GM18502 (cell line): ENCODE results near the gene SLC25A21.
"Not testable (repeated sequence)": the region's sequence is repeated elsewhere in the genome, so short reads cannot be mapped to it uniquely, and the experiment has no call there.

Experiments
- ATAC-seq: cut with Tn5 transposase; IDR thresholded peaks from one replicate; pipeline ENCODE4 v1.9.1; 2021; ENCODE audit warnings: mild to moderate bottlenecking; ENCODE audit not compliant: unreplicated experiment, poor library complexity

Gene SLC25A21

DNA sequence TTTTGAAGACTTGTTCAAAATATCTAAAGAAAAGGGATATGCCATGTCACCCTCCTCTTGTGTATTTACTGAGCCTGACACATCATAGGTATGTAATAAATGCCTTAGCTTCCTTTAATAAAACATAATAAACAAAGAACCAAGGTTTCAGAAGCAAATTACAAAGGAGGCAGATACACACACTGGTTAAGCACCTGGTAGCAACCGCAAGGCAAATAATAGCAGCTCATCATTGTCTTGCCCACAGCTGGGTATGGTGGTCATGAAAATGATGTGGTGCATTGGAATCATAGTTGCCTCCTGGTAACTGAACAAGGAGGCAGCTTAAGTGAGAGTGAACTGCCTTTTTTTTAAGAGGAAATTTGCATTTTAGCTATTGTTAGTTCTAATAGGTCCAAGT lies 471.8 kb downstream of the SLC25A21 start:
- ATAC-seq, result no peak

DNA sequence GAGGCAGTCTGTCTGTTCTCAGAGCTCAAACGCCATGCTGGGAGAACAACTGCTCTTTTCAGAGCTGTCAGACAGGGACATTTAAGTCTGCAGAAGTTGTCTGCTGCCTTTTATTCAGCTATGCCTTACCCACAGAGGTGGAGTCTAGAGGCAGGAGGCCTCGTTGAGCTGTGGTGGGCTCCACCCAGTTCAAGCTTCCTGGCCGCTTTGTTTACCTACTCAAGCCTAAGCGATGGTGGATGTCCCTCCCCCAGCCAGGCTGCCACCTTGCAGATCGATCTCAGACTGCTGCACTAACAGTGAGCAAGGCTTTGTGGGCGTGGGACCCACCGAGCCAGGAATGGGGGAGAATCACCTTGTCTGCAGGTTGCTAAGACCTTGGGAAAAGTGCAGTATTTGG lies 473.0 kb downstream of the SLC25A21 start:
- ATAC-seq, result not testable (repeated sequence)

DNA sequence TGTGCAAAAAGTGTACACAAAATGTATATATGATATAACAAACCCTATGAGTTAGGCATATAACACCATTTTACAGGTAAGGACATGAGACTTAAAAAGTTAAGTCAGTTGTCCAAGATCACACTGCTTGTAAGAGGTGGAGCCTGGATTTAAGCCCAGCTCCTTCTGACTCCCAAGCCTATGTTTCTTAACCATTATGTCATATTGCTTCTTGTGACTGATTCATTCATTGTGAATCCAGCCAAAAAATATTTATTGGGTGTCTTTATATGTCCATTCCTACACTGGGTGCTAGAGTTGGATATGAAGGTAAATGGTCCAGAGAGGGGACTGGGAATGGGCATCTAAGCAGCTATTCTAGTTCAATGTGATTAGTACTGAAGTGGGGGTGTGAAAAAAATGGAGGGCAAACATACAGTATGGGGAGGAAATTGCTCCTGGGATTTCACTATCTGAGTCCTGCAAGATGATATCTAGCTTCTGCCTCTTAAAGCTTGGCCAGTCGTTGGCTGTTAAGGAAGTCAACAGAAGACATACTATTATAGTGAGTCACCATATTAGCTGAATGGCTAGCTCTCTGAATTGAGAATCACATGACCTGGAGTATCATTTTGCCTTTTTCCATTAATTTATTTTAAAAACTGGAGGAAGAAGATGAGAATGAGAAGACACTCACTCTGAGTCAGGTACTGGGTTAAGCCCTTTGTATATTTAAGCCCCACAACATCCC lies 481.9 kb downstream of the SLC25A21 start:
- no peak for ATAC-seq

DNA sequence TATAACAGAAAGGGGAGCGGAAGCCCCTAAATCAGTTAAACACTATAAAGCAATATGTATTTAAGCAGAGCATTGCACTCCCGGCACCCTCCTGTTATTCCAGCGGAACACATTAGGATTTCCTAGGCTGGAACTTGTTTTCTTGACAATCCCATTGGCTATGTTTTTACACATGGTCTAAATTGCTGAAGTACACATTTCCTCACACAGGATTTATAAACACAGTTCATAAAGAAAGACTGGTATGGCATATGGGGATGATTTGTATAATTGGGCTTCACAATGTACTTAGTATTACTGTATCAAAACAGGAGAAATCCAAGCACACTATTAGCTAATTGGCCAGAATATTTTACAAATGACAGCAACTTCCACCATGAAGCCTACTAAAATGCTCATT lies 487.5 kb downstream of the SLC25A21 start:
- ATAC-seq, result no peak

DNA sequence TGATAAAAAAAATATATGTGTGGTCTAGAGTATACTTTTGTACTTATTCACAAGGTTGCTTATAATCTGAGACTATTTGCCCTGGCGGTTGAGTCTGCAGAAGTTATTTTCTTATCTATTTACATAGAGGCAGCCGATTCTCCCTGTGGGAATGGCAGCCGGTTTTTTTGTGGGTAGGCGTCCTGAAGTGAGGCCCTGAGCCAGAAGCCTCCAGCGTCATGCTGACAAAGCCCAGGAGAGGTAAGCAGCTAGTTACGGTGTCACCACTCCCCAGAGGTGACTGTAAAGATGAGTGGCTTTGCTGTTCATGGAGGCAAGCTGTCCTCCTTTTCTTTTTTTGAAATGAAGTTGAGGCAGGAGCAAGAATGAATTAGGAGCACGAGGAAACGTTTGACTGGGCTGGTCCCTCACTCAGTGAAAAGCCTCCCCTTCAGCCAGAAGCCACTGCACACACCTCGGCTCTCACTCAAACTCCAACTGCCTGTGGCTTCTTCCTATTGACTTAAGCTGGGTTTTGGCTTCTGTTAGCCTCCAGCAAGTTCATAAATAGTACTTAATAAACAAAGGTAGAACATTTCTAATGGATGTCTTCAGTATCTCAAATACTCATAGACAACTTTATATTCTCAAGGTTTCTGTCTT lies 489.2 kb downstream of the SLC25A21 start:
- ATAC-seq, result no peak

DNA sequence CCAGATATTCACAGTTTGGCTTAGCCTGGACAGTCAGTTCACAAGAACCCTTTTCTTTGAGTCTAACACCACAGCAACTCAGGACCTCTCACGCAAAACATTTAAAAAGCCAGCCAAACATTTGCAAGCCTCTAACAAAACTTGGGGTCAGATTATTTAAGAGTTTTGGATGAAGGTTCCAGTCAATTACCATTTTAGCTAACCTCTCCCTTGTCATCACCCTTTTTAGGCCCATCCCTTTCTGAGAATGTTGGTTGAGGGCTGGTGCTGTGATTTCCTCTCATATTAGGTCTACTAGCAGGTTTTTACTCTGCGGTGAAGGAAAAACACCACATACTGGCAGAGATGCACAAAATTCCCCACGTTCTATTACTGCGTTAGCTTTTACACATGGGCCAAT lies 490.1 kb downstream of the SLC25A21 start:
- no peak for ATAC-seq

DNA sequence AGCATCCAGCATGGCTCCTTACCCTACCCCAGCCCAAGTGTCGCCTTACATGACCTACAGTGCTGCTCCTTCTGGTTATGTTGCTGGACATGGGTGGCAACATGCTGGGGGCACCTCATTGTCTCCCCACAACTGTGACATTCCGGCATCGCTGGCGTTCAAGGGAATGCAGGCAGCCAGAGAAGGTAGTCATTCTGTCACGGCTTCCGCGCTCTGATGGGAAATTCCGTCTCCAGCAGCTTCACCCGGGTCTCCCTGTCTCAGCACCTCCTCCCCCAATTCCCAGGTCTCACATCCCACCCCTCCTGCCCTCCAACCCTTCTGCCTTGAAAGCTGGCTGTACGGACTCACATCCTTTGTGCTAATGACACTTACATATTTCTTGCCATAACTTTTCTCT lies 496.2 kb downstream of the SLC25A21 start:
- no peak for ATAC-seq

DNA sequence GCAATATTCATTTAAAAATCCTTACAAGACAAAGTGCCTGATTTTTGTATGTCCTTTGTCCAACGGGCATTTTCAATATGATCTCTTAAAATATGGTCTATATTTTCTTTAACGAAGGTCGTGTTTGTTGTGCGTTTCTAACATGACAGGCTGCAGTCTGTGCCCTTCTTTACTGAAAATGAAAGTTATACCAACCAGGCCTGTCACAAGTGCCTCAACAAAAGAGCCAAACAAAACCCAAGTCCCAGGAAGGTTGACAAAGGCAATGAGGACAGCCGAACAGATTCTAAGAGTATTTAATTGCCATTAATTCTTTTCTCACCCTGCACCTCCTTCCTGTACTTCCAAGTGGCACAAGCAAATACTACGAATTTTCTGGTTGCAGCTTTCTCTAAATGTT lies 496.8 kb downstream of the SLC25A21 start:
- no peak for ATAC-seq

DNA sequence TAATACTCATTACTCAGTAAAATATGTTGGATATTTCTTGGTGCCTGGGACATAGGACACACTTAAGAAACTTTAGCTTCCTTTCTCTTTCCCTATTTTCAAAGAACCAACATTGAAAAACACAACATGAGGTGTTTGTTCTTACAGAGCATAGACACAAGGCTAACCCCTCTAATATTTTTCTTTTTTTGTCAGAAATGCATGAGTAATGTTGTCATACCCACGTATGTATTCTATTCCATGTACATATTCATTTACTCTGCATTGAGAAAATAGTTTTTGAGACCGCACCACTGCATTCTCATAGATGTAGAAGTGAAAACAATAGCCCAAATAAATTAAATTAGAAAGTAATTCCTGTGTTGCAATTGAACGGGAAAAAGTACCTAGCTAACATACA lies 497.7 kb downstream of the SLC25A21 start:
- no peak for ATAC-seq

DNA sequence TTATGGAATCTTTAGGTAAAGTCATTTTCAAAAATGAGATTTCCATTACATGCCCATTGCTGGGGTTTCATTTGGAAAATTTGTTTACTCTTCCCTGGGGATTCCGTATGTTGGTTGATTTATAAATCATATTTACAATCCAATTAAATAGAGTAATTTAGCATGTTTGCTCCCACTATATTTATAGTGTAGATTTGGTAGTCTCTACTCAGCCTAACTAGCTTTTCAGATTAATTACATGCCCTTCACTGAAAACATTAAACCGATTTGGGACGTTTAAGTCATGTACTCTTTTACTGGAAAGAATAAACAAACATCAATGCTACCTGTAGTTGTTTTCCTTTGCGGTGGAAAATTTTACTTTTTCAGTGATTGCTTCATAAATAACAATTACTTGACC lies 500.3 kb downstream of the SLC25A21 start:
- ATAC-seq, result no peak

DNA sequence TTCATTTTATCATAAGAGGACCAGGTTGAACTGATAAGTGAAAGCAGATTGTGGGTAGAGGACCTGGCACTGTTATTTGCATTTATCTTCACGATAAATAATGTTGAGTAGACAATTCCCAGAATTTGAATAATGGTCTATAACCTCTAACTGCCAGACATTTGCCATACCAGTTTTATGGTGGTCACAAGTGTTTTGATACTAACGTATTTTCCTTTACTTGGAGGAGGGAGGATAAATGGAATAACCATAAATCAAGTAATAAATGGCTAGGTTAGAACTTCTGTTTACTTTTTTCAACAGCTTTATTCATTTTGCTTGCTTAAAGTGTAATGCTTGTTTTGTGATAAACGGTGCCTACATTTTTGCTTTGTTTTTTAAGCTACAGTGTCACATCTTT lies 501.3 kb downstream of the SLC25A21 start:
- ATAC-seq, result no peak

DNA sequence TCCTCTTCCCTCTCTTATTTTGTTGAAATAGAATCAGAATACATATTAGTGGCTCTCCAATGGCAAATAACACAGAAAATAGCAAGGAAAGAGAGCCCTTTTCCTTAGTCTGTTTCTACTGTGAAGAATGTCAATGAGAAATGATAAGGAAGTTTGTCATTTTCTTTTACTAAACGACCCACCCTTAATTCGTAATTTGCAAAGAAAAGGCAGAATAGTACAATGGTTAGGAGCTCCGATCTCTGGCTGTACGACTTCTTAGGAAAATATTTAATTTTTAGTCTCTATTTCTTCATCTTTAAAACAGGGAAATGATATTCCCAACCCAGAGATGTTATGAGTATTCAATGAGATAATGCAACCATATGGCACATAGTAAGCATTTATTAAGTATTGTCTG lies 504.7 kb downstream of the SLC25A21 start:
- ATAC-seq, result no peak

DNA sequence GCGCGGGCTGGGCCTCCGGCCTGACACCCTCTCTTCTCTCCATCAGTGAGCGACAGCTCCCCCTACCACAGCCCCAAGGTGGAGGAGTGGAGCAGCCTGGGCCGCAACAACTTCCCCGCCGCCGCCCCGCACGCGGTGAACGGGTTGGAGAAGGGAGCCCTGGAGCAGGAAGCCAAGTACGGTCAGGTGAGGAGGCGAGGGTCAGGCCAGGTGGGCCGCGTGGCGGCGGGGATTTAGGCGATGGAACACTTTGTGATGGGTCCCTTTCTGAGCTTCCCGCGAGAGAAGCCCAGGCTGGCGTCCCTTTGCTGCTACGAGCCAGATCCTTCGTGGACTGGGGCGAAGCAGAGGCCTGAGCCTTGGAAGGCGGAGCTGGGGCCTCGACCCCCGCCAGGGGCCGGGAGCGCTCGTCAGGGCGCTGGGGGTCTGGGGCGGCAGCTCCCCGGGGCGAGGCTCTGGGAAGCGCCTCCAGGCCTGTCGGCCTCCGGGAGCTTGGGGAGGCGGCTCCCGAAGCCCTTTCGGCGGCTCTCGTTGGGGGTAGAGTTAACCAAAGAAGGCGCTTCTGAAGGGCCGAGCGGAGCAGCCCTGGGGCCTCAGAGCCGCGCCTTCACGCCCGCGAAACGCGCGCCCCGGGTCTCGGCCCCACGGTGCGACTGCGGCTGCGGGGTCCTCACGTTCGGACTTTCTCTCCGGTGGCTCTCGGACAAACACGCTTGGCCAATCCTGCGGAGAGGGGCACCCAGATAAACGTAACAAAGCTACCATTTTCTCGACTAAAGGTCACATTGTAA lies 505.8 kb downstream of the SLC25A21 start:
- no peak for ATAC-seq

DNA sequence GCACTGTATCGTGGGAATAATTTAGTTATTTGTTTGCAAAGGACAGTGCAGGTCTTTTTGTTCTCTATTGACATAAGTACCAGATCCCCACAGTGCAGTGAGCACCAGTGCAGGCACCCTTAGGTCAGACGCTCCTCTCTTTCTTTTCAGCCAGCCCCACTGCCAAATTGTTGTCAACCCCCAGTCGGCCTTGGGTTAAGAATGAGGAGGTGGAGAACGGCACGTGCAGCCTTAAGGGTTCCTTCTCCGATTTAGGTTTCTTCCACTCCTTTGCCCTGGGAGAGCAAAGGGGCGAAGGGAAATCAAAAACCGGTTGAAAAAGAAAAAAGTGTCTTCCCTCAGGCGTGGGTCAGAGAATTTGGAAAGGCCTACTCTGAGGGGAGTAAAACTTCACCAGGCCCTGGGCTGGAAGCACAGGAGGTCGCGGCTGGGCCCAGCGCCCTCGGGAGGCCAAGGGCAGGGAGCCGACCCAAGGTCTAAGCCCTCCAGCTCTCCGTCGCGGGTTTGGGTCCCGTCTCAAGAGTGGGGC lies 506.5 kb downstream of the SLC25A21 start:
- ATAC-seq, result no peak

DNA sequence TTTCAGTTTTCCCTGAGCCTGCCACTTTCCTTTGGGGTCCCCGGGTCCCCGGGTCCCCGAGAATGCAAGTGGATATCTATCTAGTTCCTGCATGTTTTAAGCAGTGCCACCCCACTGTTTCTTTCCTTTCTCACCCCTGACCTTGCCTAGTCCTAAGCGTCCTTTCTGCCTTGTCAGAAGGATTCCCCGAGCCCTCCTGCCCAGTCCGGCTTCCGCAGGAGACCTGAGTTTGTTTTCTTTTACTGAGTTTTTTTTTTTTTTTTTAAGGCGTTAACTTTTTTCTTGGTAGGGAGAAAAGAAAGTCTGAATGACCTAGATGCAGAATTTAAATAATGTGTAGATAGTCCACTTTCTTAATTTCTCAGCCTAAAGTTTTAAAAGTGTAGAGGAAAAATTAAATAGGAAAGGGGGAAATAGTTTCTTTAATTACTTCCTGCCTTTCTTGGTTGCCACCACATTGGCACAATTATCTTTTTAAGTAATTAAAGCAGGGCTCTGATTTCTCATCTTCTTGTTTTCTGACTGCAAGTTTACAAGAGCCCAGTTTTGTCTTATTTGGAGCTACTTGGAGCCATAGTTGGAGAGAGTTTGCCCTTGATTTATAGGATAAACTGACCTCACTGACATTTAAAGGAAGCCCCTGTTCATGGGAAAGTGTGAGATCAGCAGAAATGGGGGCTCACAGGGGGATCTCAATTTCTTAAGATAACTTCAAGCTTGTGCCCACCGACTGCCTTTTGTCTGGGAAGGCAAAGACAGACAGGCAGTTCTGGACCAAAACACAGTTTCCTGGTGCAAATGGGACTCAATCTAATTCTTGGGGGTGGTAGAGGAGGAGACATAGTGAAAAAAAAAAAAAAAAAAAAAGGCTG lies 507.8 kb downstream of the SLC25A21 start:
- no peak for ATAC-seq

DNA sequence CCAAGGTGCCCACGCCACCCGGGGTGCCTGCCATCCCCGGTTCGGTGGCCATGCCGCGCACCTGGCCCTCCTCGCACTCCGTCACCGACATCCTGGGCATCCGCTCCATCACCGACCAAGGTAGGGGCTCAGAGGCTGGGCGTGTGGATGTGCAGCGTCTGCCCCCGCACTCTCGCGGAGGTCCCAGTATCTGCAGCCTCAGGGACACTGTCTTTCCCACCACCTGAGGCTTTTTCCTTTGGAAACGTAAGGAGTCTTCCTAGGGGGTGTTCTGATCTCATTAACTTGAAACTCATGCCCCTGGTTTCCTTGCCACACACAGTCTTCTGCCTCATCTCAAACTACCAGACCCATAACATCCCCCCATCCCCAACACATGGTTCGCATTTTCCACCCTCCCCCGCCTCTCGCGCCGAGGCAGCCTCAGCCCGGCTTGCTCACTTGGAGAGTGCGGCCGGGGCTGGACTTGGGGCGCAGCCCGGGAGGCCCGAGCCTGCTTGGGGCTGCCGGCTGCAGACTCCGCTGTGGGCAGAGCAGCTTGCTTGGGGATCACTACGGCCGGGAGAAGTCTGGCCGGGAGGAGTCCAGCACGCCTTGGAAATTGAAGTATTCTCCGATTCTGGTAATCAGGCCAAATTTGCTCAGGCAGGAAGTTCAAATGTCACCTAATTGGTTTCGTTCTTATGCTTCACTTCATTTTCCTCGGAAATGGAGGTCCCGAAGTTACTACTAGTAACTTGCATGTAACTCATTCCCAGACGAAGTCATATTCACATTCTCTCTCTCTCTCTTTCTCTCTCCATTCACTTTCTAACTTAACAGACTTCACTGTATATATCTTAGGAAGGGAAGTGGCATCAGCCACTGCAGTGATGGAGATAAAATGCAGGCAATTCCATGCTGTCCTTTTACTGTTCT lies 508.7 kb downstream of the SLC25A21 start:
- no peak for ATAC-seq

DNA sequence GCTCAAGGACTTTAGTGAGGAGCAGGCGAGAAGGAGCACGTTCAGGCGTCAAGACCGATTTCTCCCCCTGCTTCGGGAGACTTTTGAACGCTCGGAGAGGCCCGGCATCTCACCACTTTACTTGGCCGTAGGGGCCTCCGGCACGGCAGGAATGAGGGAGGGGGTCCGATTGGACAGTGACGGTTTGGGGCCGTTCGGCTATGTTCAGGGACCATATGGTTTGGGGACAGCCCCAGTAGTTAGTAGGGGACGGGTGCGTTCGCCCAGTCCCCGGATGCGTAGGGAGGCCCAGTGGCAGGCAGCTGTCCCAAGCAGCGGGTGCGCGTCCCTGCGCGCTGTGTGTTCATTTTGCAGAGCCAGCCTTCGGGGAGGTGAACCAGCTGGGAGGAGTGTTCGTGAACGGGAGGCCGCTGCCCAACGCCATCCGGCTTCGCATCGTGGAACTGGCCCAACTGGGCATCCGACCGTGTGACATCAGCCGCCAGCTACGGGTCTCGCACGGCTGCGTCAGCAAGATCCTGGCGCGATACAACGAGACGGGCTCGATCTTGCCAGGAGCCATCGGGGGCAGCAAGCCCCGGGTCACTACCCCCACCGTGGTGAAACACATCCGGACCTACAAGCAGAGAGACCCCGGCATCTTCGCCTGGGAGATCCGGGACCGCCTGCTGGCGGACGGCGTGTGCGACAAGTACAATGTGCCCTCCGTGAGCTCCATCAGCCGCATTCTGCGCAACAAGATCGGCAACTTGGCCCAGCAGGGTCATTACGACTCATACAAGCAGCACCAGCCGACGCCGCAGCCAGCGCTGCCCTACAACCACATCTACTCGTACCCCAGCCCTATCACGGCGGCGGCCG lies 509.6 kb downstream of the SLC25A21 start:
- ATAC-seq, result no peak

DNA sequence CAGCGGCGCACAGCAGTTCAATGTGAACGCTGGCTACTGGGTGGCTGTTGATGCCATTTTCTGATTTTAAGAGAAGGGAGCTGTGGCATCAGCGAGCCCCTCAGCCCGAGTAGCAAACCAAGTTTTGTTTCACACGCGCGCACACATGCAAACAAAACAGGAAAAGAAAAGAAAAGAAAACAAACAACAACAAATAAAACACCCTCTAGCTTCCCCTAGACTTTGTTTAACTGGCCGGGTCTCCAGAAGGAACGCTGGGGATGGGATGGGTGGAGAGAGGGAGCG lies 510.2 kb downstream of the SLC25A21 start:
- no peak for ATAC-seq
